SK-N-SH (cell line): ENCODE measurements around the gene SERPINE2. TPM values are rescaled to one million over a fixed set of nuclear protein-coding genes. Genes with fewer than 3 reads are reported as not detected.

ENCODE experiments used
- CTCF ChIA-PET: fragments of 300-600, 350-600 bp; formaldehyde crosslinking; extraction: SDS; loops from one replicate; lab custom pipeline; 2021; lab: Yijun Ruan, JAX
- POLR2A ChIA-PET: fragments of 350-600 bp; sonication (Branson Sonifier 250); formaldehyde crosslinking; extraction: SDS; loops from one replicate; lab custom pipeline; 2020; ENCODE audit warnings: antibody characterized with exemption, inconsistent platforms; lab: Yijun Ruan, JAX
- DNase-seq: peaks from one replicate; pipeline ENCODE4 v3.0.0; 2012
- H2AFZ ChIP-seq: fragments of 200-600 bp; sonication (generic); 2 replicates; pipeline ENCODE4 v1.8.1; 2016; ENCODE audit warnings: antibody characterized with exemption, mild to moderate bottlenecking, low read depth
- H3F3A ChIP-seq: fragments of 200-600 bp; sonication (generic); replicated peaks from 2 replicates; pipeline ENCODE3; 2016; ENCODE audit warnings: antibody characterized with exemption, mild to moderate bottlenecking; ENCODE audit not compliant: insufficient read depth
- H3K27ac ChIP-seq, 2 experiments: fragments of 200-500 bp in 1 of 2; fragments of 200-600 bp in 1 of 2; sonication (Bioruptor generic) in 1 of 2; sonication (generic), shearing (Covaris generic) in 1 of 2; 2 replicates each; pipeline versions ENCODE4 v1.5.1 to v1.6.1; 2014 to 2016; ENCODE audit warnings: low read depth in 2 of 2, inconsistent platforms in 1 of 2, low read length in 1 of 2, mild to moderate bottlenecking in 1 of 2, mixed read lengths in 1 of 2
- H3K27me3 ChIP-seq: fragments of 200-600 bp; sonication (generic), shearing (Covaris generic); 2 replicates; pipeline ENCODE4 v1.6.1; 2016; ENCODE audit warnings: mixed run types; ENCODE audit not compliant: insufficient read depth
- H3K36me3 ChIP-seq, 2 experiments: fragments of 200-500 bp in 1 of 2; fragments of 200-600 bp in 1 of 2; sonication (Bioruptor generic) in 1 of 2; sonication (generic) in 1 of 2; replicated peaks in 1 of 2; 2 replicates each; pipeline versions ENCODE3 to v1.5.1; 2014 to 2016; ENCODE audit warnings: low read length in 1 of 2, mild to moderate bottlenecking in 1 of 2; ENCODE audit not compliant: insufficient read depth in 2 of 2, control insufficient read depth in 1 of 2
- H3K4me1 ChIP-seq, 2 experiments: fragments of 200-500 bp in 1 of 2; fragments of 200-600 bp in 1 of 2; sonication (Bioruptor generic) in 1 of 2; sonication (generic), shearing (Covaris generic) in 1 of 2; 2 replicates each; pipeline versions ENCODE4 v1.5.1 to v1.6.1; 2014 to 2016; ENCODE audit warnings: low read depth in 1 of 2, low read length in 1 of 2, mixed run types in 1 of 2; ENCODE audit not compliant: insufficient read depth in 2 of 2, control insufficient read depth in 1 of 2
- H3K4me2 ChIP-seq: fragments of 200-600 bp; sonication (generic), shearing (Covaris generic); 2 replicates; pipeline ENCODE4 v1.6.1; 2017; ENCODE audit warnings: mixed run types
- H3K4me3 ChIP-seq, 2 experiments: fragments of 200-500 bp in 1 of 2; fragments of 200-600 bp in 1 of 2; sonication (Bioruptor generic) in 1 of 2; sonication (generic), shearing (Covaris generic) in 1 of 2; 2 replicates each; pipeline versions ENCODE4 v1.5.1 to v1.8.1; 2014 to 2016; ENCODE audit warnings: low read depth in 2 of 2, inconsistent platforms in 1 of 2, low read length in 1 of 2, mild to moderate bottlenecking in 1 of 2, mixed read lengths in 1 of 2, moderate library complexity in 1 of 2
- H3K79me2 ChIP-seq: fragments of 200-600 bp; sonication (generic); 2 replicates; pipeline ENCODE4 v1.8.1; 2017; ENCODE audit warnings: mild to moderate bottlenecking; ENCODE audit not compliant: insufficient read depth
- H3K9ac ChIP-seq: fragments of 200-600 bp; sonication (generic); 2 replicates; pipeline ENCODE4 v1.6.1; 2017; ENCODE audit warnings: mixed run types
- H3K9me2 ChIP-seq: fragments of 200-600 bp; sonication (generic); 2 replicates; pipeline ENCODE4 v1.6.1; 2017; ENCODE audit warnings: mixed run types
- H3K9me3 ChIP-seq: fragments of 200-600 bp; sonication (generic); 2 replicates; pipeline ENCODE4 v1.6.1; 2017; ENCODE audit warnings: mixed run types, mild to moderate bottlenecking, moderate library complexity
- H4K20me1 ChIP-seq: fragments of 200-600 bp; sonication (generic); 2 replicates; pipeline ENCODE4 v1.6.1; 2017; ENCODE audit warnings: mild to moderate bottlenecking, mixed run types; ENCODE audit not compliant: insufficient read depth
- CHD2 ChIP-seq: fragments of 150-350 bp; IDR thresholded peaks from 2 replicates; pipeline ENCODE4 v1.6.1; 2018; ENCODE audit warnings: low read length; ENCODE audit not compliant: partially characterized antibody
- CTCF ChIP-seq: fragments of 200-600 bp; sonication (generic); IDR thresholded peaks from 2 replicates; pipeline ENCODE4 v1.6.1; 2017; ENCODE audit warnings: antibody characterized with exemption, mild to moderate bottlenecking, moderate library complexity
- ELF1 ChIP-seq: IDR thresholded peaks from 2 replicates; pipeline ENCODE4 v1.4.0; 2012
- GATA2 ChIP-seq: sonication (generic); formaldehyde crosslinking; IDR thresholded peaks from 2 replicates; pipeline ENCODE4 v1.5.0; 2020; ENCODE audit warnings: mild to moderate bottlenecking, missing genetic modification reagents
- NRF1 ChIP-seq: IDR thresholded peaks from 2 replicates; pipeline ENCODE4 v1.6.1; 2012; ENCODE audit warnings: low read depth, mild to moderate bottlenecking, low read length
- TAF1 ChIP-seq: IDR thresholded peaks from 2 replicates; pipeline ENCODE4 v1.6.1; 2012; ENCODE audit warnings: low read depth, mild to moderate bottlenecking, low read length, moderate library complexity, borderline replicate concordance
- USF2 ChIP-seq: fragments of 150-350 bp; IDR thresholded peaks from 2 replicates; pipeline ENCODE4 v1.6.1; 2017; ENCODE audit warnings: antibody characterized with exemption, low read length, low read depth, borderline replicate concordance
- ZBTB33 ChIP-seq: IDR thresholded peaks from 2 replicates; pipeline ENCODE4 v1.4.0; 2012; ENCODE audit warnings: low read depth, borderline replicate concordance
- WGBS: methylation state at CpG from one replicate; pipeline ENCODE4 v1.1.6; 2017; ENCODE audit warnings: low lambda C conversion rate; 5-methylcytosine and 5-hydroxymethylcytosine counted together
- polyA plus RNA-seq, 3 experiments: library from polyadenylated mRNA; depleted of rRNA; stranded (reverse); fragments of >200 nt; gene quantifications; 2 replicates each; pipeline ENCODE4 v1.2.3, GENCODE V29; 2012

SERPINE2 gene
- polyA plus RNA-seq, 1 of the 3 experiments (the other 2 are of a cell fraction): 249 TPM

- WGBS: 68% methylated on average over 6 of the region's 6 CpGs
- Histone ChIP-seq H3K4me2 (no peak overlapping the region), H3K4me3 (no peak overlapping the region), H4K20me1 (no peaks in the 10 kb centered on the region), H3K79me2 (peaks cover 1% of the 10 kb centered on the region)
- POLR2A ChIA-PET: no interaction called here
- CTCF ChIA-PET: interaction anchor here (1.5 kb wide), 1 partner anchor 11 kb away, joined by 4 read pairs; no protein-coding TSS in a partner anchor
- no peak for TF ChIP-seq USF2
- no peak for TF ChIP-seq CTCF
- no peak for TF ChIP-seq ZBTB33
- TF ChIP-seq NRF1: no peak
- peak; percentile 57 for TF ChIP-seq GATA2 (CRISPR knock-in tag)
- TF ChIP-seq ELF1: no peak
- no peak for TF ChIP-seq CHD2
- TF ChIP-seq TAF1: no peak
- TF ChIP-seq, all 33 proteins: peak for 1
- no peaks in the 10 kb centered on the region for H3F3A ChIP-seq
- no peaks in the 10 kb centered on the region for H3K9me2 ChIP-seq
- DNase-seq: no peak
- no peak overlapping the region for H2AFZ ChIP-seq
- H3K9me3 ChIP-seq: no peaks in the 10 kb centered on the region
- H3K9ac ChIP-seq: no peak overlapping the region
- H3K36me3 ChIP-seq: no peaks in the 10 kb centered on the region
- no peaks in the 10 kb centered on the region for H3K27me3 ChIP-seq
- peaks cover 0 to 13% of the 10 kb centered on the region in 2 experiments; a peak in 3 of 4 replicates for H3K4me1 ChIP-seq
- peak overlapping the region in 1 of 2 experiments; percentile 62; a peak in 2 of 4 replicates for H3K27ac ChIP-seq
Measured at GRCh38 chr2:223952280-223952968, 86.7 kb downstream of the SERPINE2 start.
